Right lobe of liver (tissue), 6 donors: ENCODE measurements around the gene ULK4. TPM values are rescaled to one million over a fixed set of nuclear protein-coding genes. Genes with fewer than 3 reads are reported as not detected.

Experiments
- ATAC-seq, 4 donors: fragments of 200-7000 bp; cut with Tn5 transposase; one replicate each; pipeline ENCODE4 v1.9.1; 2020; ENCODE audit warnings: mild to moderate bottlenecking in 4 of 4, moderate library complexity in 4 of 4
- DNase-seq, 3 donors: peaks; one replicate each; pipeline ENCODE4 v3.0.0-alpha.2; 2020
- H3K27ac ChIP-seq, 3 donors: fragments of 200-600 bp; one replicate each; pipeline ENCODE4 v1.8.0; 2022
- H3K27me3 ChIP-seq, 2 donors: fragments of 200-600 bp; one replicate each; pipeline ENCODE4 v1.8.0; 2022
- H3K36me3 ChIP-seq, 4 donors: fragments of 200-600 bp; sonication (generic) in 1 of 4; one replicate each; pipeline versions ENCODE4 v1.5.1 to v1.8.0; 2017 to 2022; ENCODE audit warnings: control low read depth in 1 of 4
- H3K4me1 ChIP-seq, 4 donors: fragments of 200-600 bp; sonication (generic) in 1 of 4; one replicate each; pipeline versions ENCODE4 v1.5.1 to v1.8.0; 2017 to 2022; ENCODE audit warnings: control low read depth in 1 of 4
- H3K4me3 ChIP-seq, 3 donors: fragments of 200-600 bp; one replicate each; pipeline ENCODE4 v1.8.0; 2022
- H3K9me3 ChIP-seq, 4 donors: fragments of 200-600 bp; sonication (generic) in 1 of 4; one replicate each; pipeline versions ENCODE4 v1.5.1 to v1.8.0; 2017 to 2022; ENCODE audit warnings: control low read depth in 1 of 4
- CTCF ChIP-seq, 4 donors: fragments of 200-600 bp in 3 of 4; fragments of 450-650 bp in 1 of 4; IDR thresholded peaks; one replicate each; pipeline versions ENCODE4 v1.5.1 to v1.8.0; 2016 to 2022; ENCODE audit warnings: antibody characterized with exemption in 4 of 4, mild to moderate bottlenecking in 2 of 4
- POLR2A ChIP-seq: fragments of 450-650 bp; IDR thresholded peaks from one replicate; pipeline ENCODE4 v1.6.1; 2017; ENCODE audit warnings: antibody characterized with exemption, mild to moderate bottlenecking
- WGBS: methylation state at CpG from one replicate; pipeline ENCODE4 v1.1.6; 2018; ENCODE audit warnings: low coverage, low lambda C conversion rate; ENCODE audit not compliant: insufficient coverage; ENCODE audit errors: missing lambda C conversion rate; 5-methylcytosine and 5-hydroxymethylcytosine counted together
- intact Hi-C, 2 donors: fragments of 100-400 bp; cut with DNase I; formaldehyde crosslinking; loops; one replicate each; pipeline versions ENCODE4 v1.11.2 to v1.14.1; 2022
- total RNA-seq, 6 experiments: library from RNA; depleted of rRNA in 2 of 6; stranded (reverse); fragments of >200 nt in 2 of 6; fragmentation: NEBNext Ultra II Directional in 3 of 6; extraction: Animal tissue kit (Norgen Biotek cat#: 25700) in 3 of 6; gene quantifications; one replicate each; pipeline versions ENCODE4 v1.1.0 to v1.2.4, GENCODE V29; 2016 to 2023
- donor health status: DM: no; HTN: yes; CAD: no.
- donor health status: DM: no; HTN: no; CAD: no.
- donor health status: DM: no; HTN: no; CAD: no.
- donor health status: DM: no; HTN: yes; CAD: no.
- donor health status: DM: no; HTN: yes; CAD: no.

Gene ULK4
- total RNA-seq, 6 experiments from 2014 or later: 2.8 to 5.6 (median 4.9) TPM

GRCh38 chr3:41430391-41430790 lies 531.5 kb downstream of the ULK4 start:
- no peak for ATAC-seq
- no peaks in the 10 kb centered on the region for H3K4me1 ChIP-seq
- intact Hi-C loops: no loop called here
- WGBS: 88% methylated on average over 3 of the region's 3 CpGs
- no peak overlapping the region for H3K27ac ChIP-seq
- H3K36me3 ChIP-seq: no peaks in the 10 kb centered on the region
- no peaks in the 10 kb centered on the region for H3K27me3 ChIP-seq
- no peak for TF ChIP-seq POLR2A
- TF ChIP-seq CTCF (IDR thresholded peaks at IDR 0.05): no peak
- H3K9me3 ChIP-seq: no peaks in the 10 kb centered on the region
- no peak overlapping the region for H3K4me3 ChIP-seq
- DNase-seq: no peak

GRCh38 chr3:41426485-41426884 lies 535.4 kb downstream of the ULK4 start:
- TF ChIP-seq POLR2A (no peak), CTCF (IDR thresholded peaks at IDR 0.05) (no peak)
- ATAC-seq (no peak), DNase-seq (no peak)
- Histone ChIP-seq H3K9me3 (no peaks in the 10 kb centered on the region), H3K36me3 (no peaks in the 10 kb centered on the region), H3K4me1 (no peaks in the 10 kb centered on the region), H3K27ac (no peak overlapping the region), H3K27me3 (no peaks in the 10 kb centered on the region), H3K4me3 (no peak overlapping the region)
- 29% methylated on average over 3 of the region's 3 CpGs for WGBS
- intact Hi-C loops: no loop called here

GRCh38 chr3:41424543-41425300 lies 537.2 kb downstream of the ULK4 start:
- no peaks in the 10 kb centered on the region for H3K27me3 ChIP-seq
- no peak for ATAC-seq
- TF ChIP-seq CTCF (IDR thresholded peaks at IDR 0.05) (no peak), POLR2A (no peak)
- no peak for DNase-seq
- intact Hi-C loops: no loop called here
- no peaks in the 10 kb centered on the region for H3K9me3 ChIP-seq
- H3K4me3 ChIP-seq: no peak overlapping the region
- WGBS: 63% methylated on average over 4 of the region's 4 CpGs
- no peaks in the 10 kb centered on the region for H3K4me1 ChIP-seq
- H3K36me3 ChIP-seq: no peaks in the 10 kb centered on the region
- no peak overlapping the region for H3K27ac ChIP-seq

GRCh38 chr3:41419809-41420208 lies 542.1 kb downstream of the ULK4 start:
- H3K27ac ChIP-seq: no peak overlapping the region
- 44% methylated on average over 4 of the region's 5 CpGs for whole genome bisulfite sequencing
- ATAC-seq (no peak), DNase-seq (no peak)
- TF ChIP-seq CTCF (IDR thresholded peaks at IDR 0.05): no peak
- no peak overlapping the region for H3K4me3 ChIP-seq
- H3K9me3 ChIP-seq: no peaks in the 10 kb centered on the region
- no peaks in the 10 kb centered on the region for H3K27me3 ChIP-seq
- H3K4me1 ChIP-seq: no peaks in the 10 kb centered on the region
- H3K36me3 ChIP-seq: no peaks in the 10 kb centered on the region
- intact Hi-C loops: no loop called here
